Left ventricle myocardium inferior (tissue), 1 donor: ENCODE data around the gene BBS9. TPM values are rescaled to one million over a fixed set of nuclear protein-coding genes. Genes with fewer than 3 reads are reported as not detected.
A peak's percentile ranks its signal among the peaks of the same experiment; 100 is the strongest.

Experiments
- DNase-seq: peaks from one replicate; pipeline ENCODE4 v3.0.0-alpha.2; 2020
- H3K27ac ChIP-seq: fragments of 200-600 bp; replicated peaks from 2 replicates; pipeline ENCODE4 v1.8.0; 2021
- H3K27me3 ChIP-seq: fragments of 200-600 bp; 2 replicates; pipeline ENCODE4 v1.8.0; 2021; ENCODE audit warnings: low read depth
- H3K36me3 ChIP-seq: fragments of 200-600 bp; 2 replicates; pipeline ENCODE4 v1.8.0; 2021
- H3K4me1 ChIP-seq: fragments of 200-600 bp; 2 replicates; pipeline ENCODE4 v1.8.0; 2021
- H3K4me3 ChIP-seq: fragments of 200-600 bp; 2 replicates; pipeline ENCODE4 v1.8.0; 2021; ENCODE audit warnings: mild to moderate bottlenecking, moderate library complexity
- H3K9me3 ChIP-seq: fragments of 200-600 bp; replicated peaks from 2 replicates; pipeline ENCODE4 v1.8.0; 2021
- intact Hi-C: fragments of 100-400 bp; cut with micrococcal nuclease; formaldehyde crosslinking; loops from one replicate; pipeline ENCODE4 v1.11.0; 2022
- total RNA-seq: library from RNA; stranded (reverse); fragmentation: NEBNext Ultra II Directional; extraction: Animal tissue kit (Norgen Biotek cat#: 25700); gene quantifications from one replicate; pipeline ENCODE4 v1.2.1, GENCODE V29; 2021
- TF ChIP-seq, protein P1 (sequence below): fragments of 200-600 bp; IDR thresholded peaks from 2 replicates; pipeline ENCODE4 v1.8.0; 2021; ENCODE audit warnings: antibody characterized with exemption, mild to moderate bottlenecking, borderline replicate concordance
- donor health status: DM: no; HTN: yes; CAD: no; lungs with severe emphysema.

BBS9 gene
- total RNA-seq, 1 donor from 2014 or later = 13.7 TPM

GRCh38 chr7:33233659-33234058, 104.3 kb downstream of the BBS9 start:
- DNase-seq = no peak
- Histone ChIP-seq H3K36me3 (no peaks in the 10 kb centered on the region), H3K27me3 (no peaks in the 10 kb centered on the region), H3K4me3 (no peak overlapping the region), H3K27ac (no peak overlapping the region), H3K9me3 (no peaks in the 10 kb centered on the region), H3K4me1 (peaks cover 7% of the 10 kb centered on the region)
- intact Hi-C loops = no loop called here
- TF ChIP-seq, protein P1, sequence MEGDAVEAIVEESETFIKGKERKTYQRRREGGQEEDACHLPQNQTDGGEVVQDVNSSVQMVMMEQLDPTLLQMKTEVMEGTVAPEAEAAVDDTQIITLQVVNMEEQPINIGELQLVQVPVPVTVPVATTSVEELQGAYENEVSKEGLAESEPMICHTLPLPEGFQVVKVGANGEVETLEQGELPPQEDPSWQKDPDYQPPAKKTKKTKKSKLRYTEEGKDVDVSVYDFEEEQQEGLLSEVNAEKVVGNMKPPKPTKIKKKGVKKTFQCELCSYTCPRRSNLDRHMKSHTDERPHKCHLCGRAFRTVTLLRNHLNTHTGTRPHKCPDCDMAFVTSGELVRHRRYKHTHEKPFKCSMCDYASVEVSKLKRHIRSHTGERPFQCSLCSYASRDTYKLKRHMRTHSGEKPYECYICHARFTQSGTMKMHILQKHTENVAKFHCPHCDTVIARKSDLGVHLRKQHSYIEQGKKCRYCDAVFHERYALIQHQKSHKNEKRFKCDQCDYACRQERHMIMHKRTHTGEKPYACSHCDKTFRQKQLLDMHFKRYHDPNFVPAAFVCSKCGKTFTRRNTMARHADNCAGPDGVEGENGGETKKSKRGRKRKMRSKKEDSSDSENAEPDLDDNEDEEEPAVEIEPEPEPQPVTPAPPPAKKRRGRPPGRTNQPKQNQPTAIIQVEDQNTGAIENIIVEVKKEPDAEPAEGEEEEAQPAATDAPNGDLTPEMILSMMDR = no peak

GRCh38 chr7:33237036-33237435, 107.7 kb downstream of the BBS9 start:
- Histone ChIP-seq H3K27me3 (no peaks in the 10 kb centered on the region), H3K9me3 (no peaks in the 10 kb centered on the region), H3K4me3 (no peak overlapping the region), H3K36me3 (no peaks in the 10 kb centered on the region), H3K4me1 (peaks cover 7% of the 10 kb centered on the region), H3K27ac (no peak overlapping the region)
- no peak for DNase-seq
- intact Hi-C loops = no loop called here
- TF ChIP-seq, protein P1 = no peak

DNA sequence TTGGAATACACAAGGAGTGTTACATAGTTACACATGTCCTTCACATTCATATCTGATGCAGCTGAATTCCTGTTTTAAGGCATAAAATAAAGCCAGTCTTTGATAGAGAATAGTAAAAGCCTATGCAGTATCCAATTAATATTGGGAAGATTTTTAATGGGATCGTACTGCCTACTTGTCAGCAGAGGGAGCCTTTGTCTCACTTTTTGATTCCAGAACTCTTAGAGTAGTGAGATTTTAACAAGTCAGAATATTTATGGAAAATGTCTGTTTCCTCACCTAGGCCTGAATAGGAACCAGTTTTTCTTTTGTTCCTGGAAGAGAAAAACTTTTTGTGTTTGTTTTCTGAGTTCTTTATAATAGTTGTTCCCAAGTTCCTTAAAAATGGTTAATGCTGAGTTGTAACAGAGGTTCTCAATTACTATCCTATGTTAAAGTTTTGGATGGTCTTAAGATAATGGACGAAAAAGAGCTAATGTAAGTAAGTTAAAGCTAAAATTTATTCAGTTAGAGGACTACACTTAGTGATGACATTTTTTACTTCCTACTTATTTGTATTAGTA, 114.0 kb downstream of the BBS9 start:
- Histone ChIP-seq H3K4me1 (no peaks in the 10 kb centered on the region), H3K27me3 (no peaks in the 10 kb centered on the region), H3K27ac (no peak overlapping the region), H3K36me3 (no peaks in the 10 kb centered on the region), H3K9me3 (no peaks in the 10 kb centered on the region), H3K4me3 (no peak overlapping the region)
- intact Hi-C loops = no loop called here
- no peak for DNase-seq
- TF ChIP-seq, protein P1 = peak; percentile 77

DNA sequence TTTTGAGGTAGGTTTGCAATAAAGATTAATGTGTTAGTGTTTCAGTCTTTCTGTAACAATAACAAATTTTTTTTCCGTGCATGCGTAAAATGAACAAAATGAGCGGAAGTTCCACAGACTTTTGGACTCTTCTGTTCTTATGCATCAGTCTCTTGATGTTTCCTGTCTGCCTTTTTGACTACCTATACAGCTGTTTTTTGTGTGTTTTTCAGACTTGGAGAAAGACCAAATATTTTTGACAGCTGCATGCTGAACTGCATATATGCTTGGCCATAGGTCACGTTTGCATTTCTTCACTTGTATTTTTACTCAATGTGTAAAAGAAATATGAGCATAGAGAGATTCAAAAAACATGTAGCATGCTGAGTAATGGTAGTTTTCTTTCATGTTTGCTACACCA, 119.3 kb downstream of the BBS9 start:
- intact Hi-C loops = no loop called here
- Histone ChIP-seq H3K4me3 (no peak overlapping the region), H3K27me3 (no peaks in the 10 kb centered on the region), H3K27ac (no peak overlapping the region), H3K4me1 (peaks cover 8% of the 10 kb centered on the region), H3K9me3 (peaks cover 5% of the 10 kb centered on the region), H3K36me3 (no peaks in the 10 kb centered on the region)
- TF ChIP-seq, protein P1 = no peak
- no peak for DNase-seq

- peaks cover 8% of the 10 kb centered on the region for H3K4me1 ChIP-seq
- no peaks in the 10 kb centered on the region for H3K36me3 ChIP-seq
- no peak overlapping the region for H3K27ac ChIP-seq
- H3K4me3 ChIP-seq = no peak overlapping the region
- H3K27me3 ChIP-seq = no peaks in the 10 kb centered on the region
- intact Hi-C loops = no loop called here
- DNase-seq = no peak
- TF ChIP-seq, protein P1 = no peak
- peaks cover 5% of the 10 kb centered on the region for H3K9me3 ChIP-seq
Observed at GRCh38 chr7:33250421-33250871, 121.1 kb downstream of the BBS9 start.
